Subcutaneous adipose tissue (tissue), 4 donors: ENCODE data around the gene SMARCC1. TPM values are rescaled to one million over a fixed set of nuclear protein-coding genes. Genes with fewer than 3 reads are reported as not detected.

Experiments used
- total RNA-seq, 4 donors: library from RNA; depleted of rRNA; stranded (reverse); fragments of >200 nt; gene quantifications; one replicate each; pipeline ENCODE4 v1.1.0, GENCODE V29; 2016
- TF ChIP-seq, protein P1 (sequence below): fragments of 450-650 bp; IDR thresholded peaks from one replicate; pipeline ENCODE4 v1.5.1; 2016; ENCODE audit warnings: low read depth, mild to moderate bottlenecking, control low read depth, antibody characterized with exemption, moderate library complexity

The SMARCC1 gene
- total RNA-seq, 4 donors from 2014 or later = 25.8 to 29.2 (median 26.1) TPM

DNA sequence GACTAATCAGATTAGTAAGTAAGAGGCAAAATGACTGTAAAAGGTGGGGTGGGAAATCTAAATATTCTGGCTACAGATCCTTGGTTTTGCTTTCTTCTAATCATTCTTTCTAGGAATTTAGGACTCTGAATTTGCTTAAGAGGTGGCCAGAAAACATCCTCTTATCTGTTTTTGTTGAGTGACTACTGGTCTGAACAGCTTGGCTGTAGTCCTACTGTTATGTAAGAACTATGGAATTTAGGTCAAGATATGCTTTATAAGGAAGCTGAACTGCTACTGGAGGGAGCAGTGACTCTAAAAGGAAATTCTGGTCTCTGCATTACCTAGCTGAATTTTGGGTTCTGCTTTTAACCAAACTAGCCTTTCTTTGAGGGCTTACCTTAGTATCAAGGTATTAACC is 169.5 kb downstream of the SMARCC1 start:
- TF ChIP-seq, protein P1, sequence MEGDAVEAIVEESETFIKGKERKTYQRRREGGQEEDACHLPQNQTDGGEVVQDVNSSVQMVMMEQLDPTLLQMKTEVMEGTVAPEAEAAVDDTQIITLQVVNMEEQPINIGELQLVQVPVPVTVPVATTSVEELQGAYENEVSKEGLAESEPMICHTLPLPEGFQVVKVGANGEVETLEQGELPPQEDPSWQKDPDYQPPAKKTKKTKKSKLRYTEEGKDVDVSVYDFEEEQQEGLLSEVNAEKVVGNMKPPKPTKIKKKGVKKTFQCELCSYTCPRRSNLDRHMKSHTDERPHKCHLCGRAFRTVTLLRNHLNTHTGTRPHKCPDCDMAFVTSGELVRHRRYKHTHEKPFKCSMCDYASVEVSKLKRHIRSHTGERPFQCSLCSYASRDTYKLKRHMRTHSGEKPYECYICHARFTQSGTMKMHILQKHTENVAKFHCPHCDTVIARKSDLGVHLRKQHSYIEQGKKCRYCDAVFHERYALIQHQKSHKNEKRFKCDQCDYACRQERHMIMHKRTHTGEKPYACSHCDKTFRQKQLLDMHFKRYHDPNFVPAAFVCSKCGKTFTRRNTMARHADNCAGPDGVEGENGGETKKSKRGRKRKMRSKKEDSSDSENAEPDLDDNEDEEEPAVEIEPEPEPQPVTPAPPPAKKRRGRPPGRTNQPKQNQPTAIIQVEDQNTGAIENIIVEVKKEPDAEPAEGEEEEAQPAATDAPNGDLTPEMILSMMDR = no peak

DNA sequence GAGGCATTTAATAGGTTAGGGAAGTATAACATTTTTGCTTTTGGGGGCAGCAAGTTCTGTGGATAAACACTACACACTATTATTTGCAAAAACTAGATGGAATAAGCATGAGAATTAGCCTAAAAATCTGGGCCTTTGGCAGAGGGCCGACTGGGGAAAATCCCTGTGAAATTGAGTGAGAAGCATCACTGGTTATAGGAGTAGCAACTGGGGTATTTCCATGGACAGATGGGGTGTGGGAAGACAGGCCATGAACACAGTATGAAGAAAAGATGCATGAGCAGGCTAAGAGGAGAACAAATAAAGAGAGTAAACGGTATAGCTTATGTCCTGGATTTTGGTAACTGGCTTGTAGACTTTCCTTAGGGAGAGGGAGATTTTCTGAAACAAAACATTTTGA is 170.1 kb downstream of the SMARCC1 start:
- TF ChIP-seq, protein P1 = no peak

DNA sequence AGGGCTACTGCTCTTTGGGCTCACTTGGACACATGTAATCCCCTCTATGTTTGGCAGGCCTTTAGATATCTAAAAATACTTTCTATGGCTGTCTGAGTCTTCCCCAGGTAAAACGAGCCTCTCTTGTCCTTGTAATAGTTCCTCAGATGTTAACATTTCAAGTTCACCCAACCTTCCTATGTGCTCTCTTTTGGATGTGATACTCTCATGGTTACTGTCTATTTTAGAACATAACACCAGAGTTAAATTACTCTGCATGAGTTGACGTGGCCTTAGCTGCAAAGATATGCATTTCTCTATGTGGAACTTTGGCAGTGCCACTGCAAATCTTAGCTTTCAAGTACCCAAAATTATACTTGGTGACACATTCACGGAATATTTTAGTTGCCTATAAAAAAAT is 171.1 kb downstream of the SMARCC1 start:
- TF ChIP-seq, protein P1 = no peak

DNA sequence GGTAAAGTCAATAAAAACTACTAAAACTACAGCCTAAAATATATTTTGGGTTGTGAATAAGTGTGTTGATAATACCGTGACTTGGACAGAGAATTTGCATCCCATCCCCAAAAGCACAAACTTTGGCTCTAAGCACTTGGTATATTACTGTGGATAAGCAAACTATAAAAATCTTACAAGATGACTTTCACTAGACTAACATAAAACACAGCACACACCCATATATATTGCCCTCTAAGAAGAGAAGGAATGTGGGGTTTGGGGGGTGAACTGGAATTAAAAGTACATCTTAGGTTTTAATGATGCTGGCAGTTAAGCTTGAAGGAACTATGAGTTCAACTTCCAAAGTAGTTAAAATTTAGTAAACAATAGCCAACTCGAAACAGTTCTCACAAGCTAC is 174.4 kb downstream of the SMARCC1 start:
- TF ChIP-seq, protein P1 = no peak

DNA sequence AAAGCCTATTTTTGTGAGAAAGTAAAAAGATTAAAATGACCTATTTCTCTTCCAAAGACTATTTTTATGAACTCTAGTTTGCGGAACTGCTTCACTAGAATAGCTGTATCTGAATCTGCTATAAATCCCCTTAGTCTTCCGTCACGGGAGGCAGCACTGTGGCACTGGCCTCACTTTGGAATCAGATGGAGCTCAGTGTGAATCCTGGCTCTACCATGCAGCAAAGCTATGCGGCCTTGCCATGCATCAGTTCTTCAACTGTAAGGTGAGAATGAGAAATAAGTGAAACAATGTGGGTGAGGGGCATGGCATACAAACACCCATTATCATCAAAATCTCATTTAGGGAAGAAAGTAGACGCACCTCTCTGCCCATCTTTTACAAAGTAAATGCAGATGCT is 175.5 kb downstream of the SMARCC1 start:
- TF ChIP-seq, protein P1 = no peak

DNA sequence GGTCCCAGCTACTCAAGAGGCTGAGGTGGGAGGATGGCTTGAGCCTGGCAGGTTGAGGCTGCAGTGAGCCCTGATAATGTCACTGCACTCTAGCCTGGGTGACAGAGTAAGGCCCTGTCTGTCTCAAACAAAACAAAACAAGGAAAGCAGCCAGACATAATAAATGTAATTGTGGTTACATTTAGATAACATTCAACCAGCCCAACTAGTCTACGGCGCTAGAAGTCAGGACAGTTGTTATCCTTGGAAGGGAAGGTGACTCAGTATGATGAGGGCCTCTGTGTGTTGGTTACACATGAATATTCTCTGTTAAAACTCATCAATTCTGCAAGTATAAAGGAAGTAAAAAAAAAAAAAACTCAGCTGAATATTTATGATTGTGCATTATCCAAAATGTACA is 176.0 kb downstream of the SMARCC1 start:
- TF ChIP-seq, protein P1 = no peak

DNA sequence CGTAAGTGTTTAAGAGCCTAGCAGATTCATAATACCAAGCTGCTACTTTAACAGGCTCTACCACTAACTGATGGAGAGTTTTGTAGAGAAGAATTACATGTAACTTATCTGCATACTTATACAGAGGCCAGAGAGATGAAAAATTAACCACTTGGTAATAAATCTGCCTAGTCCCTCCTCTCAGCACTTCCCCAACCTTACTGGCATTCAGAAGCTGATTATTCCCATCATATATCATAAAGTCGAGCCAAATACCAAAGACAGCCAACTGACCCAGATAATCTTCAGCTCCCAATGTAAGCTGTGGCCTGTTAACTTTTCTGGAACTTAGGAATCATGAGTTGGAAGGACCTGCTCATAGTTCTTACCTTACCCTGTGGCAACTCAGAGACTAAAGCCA is 177.5 kb downstream of the SMARCC1 start:
- TF ChIP-seq, protein P1 = no peak

DNA sequence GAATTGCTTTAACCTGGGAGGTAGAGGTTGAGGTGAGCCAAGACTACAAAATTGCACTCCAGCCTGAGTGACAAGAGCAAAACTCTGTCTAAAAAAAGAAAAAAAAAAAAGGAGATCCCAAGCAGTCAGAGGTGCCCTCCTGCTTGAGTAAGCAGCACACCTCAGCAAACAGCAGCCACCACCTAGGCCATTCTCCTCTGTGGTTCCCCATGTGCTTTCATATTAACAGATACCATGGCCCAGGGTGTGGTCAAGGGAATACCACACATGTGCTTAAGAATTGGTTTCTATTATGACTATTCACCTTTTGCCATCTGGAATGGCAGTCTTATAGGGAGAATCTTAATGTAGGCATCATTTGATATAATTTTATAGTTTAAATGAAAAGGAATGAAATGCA is 178.4 kb downstream of the SMARCC1 start:
- TF ChIP-seq, protein P1 = no peak
